GM03348 (cell line): ENCODE results near the gene SDS.

Source experiments
- DNase-seq: peaks from one replicate; pipeline ENCODE4 v3.0.0; 2012; ENCODE audit warnings: low spot score

SDS gene

DNA sequence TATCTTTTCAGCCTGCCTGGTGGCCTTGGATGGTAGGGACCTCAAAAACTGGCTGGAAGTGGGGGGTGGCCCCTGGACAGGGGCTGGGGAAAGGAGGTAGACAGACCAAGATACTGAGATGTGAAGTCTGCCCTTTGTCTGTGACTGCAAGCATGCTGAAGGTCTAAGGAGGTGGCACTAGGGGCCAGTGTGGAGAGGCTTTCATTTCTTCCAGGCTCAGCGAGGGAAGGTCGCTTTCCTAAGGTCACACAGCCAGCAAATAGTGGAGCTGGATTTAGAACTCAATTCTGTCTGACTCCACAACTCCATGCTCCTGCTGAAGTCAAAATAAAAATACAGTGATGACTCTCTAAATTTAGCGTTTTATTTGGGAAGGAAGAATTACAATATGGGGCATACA is 56.6 kb downstream of the SDS start:
- DNase-seq = no peak

DNA sequence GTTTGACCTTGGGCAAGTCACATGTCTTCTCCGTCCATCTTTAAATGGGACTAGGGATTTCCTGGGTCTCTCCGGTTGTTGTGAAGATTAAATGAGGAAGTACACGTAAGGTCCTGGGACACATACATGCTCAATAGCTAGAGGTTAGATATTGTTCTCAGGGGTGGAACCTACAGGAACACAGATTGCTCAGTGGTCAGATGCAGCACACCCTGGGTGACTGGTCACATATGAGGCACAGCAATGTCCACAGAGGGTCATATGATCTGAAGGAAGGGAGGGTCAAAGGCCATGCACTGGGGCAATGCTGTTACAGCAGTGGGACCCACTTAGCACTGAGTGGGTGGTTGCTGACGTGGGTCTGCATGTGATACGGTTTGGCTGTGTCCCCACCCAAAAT is 57.3 kb downstream of the SDS start:
- DNase-seq = no peak

DNA sequence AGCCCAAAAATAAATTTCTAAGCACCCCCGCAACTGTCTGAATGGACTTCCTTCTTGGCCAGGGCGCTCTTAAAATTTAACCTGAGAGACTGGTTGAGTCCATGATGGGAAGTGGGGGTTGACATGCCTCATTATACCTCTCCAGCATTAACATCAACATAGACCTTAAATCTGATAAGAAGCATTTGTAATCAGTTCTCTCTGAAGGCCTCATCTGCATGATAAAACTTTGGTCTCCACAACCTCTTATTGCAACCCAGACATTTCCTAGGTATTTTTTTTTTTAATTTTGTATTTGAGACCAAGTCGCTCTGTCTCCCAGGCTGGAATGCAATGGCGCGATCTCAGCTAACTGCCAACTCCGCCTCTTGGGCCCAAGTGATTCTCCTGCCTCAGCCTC is 58.4 kb downstream of the SDS start:
- no peak for DNase-seq
